H1 (cell line): Measurements from ENCODE around the gene BSND. TPM values are rescaled to one million over a fixed set of nuclear protein-coding genes. Genes with fewer than 3 reads are reported as not detected.

ENCODE experiments used
- CTBP2 ChIP-seq: IDR thresholded peaks from 2 replicates; pipeline ENCODE4 v1.7.0; 2011; ENCODE audit warnings: borderline replicate concordance, mild to moderate bottlenecking, moderate library complexity, mixed read lengths, low read length; ENCODE audit not compliant: insufficient read depth, insufficient read length
- CTCF ChIP-seq, 3 experiments: IDR thresholded peaks; 1 replicate in 2 of 3; 2 replicates in 1 of 3; pipeline versions ENCODE4 v1.5.1 to v1.6.1; 2011; ENCODE audit warnings: low read length in 3 of 3, mild to moderate bottlenecking in 3 of 3, inconsistent platforms in 2 of 3, low read depth in 1 of 3, moderate library complexity in 1 of 3; ENCODE audit not compliant: insufficient read depth in 1 of 3; ENCODE audit errors: control extremely low read depth in 1 of 3
- TBP ChIP-seq: IDR thresholded peaks from 2 replicates; pipeline ENCODE4 v1.6.1; 2011; ENCODE audit warnings: low read depth, low read length, improper control_type of control experiment
- polyA plus RNA-seq, 7 experiments: library from polyadenylated mRNA; depleted of rRNA in 3 of 7; stranded (reverse) in 5 of 7; unstranded in 2 of 7; fragments of >200 nt in 5 of 7; fragments of 200-250 nt in 2 of 7; gene quantifications; 1 replicate in 5 of 7; 2 replicates in 1 of 7; 4 replicates in 1 of 7; pipeline versions ENCODE4 v1.2.1 to v1.2.3, GENCODE V29; 2011 to 2013; ENCODE audit warnings: missing spikeins in 2 of 7, mixed read lengths in 2 of 7
- total RNA-seq: library from RNA; stranded (reverse); fragmentation: NEBNext Ultra II Directional; extraction: Animal tissue kit (Norgen Biotek cat#: 25700); gene quantifications from 2 replicates; pipeline ENCODE4 v1.2.1, GENCODE V29; 2021

The BSND gene
- total and polyA plus RNA-seq, 2 of the 8 experiments (the other 6 are each of a cell fraction or from before 2014, with no cell fraction given): 0.43 to 0.68 TPM

DNA sequence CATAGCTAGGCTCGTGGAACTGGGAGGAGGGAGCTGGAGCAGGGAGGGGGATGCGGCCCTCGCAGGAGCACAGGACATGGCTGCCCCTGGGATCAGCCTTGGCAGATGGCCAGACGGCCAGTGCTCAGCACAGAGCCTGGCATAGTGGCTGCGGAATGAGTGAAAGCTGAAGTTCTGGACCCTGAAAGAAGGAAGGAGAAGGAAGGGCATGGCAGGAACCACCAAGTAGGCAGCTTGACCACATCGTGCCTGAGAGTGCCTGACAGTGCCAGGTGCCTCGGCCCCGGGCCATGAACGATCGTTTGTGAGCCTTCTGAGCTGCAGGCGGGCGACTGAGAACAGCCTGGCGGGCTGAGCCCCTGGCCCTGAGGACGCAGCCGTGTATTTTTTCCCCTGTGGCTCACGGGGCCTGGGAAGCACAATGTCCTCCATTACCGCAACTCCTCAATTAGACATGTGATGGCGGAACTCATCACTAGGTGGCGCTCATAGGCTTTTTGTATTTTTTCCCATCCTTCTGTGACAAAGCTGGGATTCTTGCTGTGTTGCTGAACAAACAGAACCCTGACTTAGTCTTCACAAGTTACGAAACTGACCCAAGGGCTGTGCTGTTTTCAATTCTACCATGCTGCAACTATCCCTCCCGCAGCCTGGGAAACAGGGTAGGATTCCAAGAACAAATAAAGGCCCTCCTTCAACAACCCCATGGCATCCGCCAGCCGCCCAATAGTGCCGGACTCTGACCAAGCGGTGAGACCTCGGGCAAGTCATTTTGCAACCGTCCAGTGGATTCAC is 48.2 kb upstream of the BSND start (continued):
- TF ChIP-seq CTBP2 (no peak), CTCF (IDR thresholded peaks at IDR 0.05; ENCODE audit: control extremely low read depth in 1 of 3, insufficient read depth in 1 of 3, low read depth in 1 of 3, low read length in 3 of 3) (peak; percentile 31 to 84 (median 80)), TBP (peak; percentile 25; the same call in 1 of the 2 replicates)
